GM19395 (cell line): ENCODE results near the gene RELB.
A peak's percentile ranks its signal among the peaks of the same experiment; 100 is the strongest.

ENCODE experiments used
- ATAC-seq: cut with Tn5 transposase; IDR thresholded peaks from one replicate; pipeline ENCODE4 v1.9.1; 2021; ENCODE audit warnings: mild to moderate bottlenecking, moderate library complexity; ENCODE audit not compliant: unreplicated experiment

The RELB gene

DNA sequence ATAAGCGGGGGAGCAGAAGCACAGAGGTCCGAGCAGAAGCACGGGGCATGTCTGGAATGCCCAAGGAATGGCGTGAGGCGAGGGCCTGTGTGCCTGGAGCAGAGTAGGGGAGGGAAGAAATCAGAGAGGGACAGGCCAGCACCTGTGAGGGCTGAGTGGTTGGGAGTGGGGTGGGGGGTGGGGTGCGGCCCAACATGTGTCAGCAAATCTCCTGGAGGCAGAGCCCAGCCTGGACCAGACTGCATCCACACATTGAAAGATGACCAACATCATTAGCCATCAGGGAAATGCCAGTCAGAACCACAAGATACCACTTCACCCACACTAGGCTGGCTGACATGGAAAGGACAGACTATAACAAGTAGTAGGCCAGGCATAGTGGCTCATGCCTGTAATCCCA is 48.8 kb downstream of the RELB start:
- no peak for ATAC-seq

- no peak for ATAC-seq
Measured at GRCh38 chr19:45051929-45052579, 50.8 kb downstream of the RELB start.

DNA sequence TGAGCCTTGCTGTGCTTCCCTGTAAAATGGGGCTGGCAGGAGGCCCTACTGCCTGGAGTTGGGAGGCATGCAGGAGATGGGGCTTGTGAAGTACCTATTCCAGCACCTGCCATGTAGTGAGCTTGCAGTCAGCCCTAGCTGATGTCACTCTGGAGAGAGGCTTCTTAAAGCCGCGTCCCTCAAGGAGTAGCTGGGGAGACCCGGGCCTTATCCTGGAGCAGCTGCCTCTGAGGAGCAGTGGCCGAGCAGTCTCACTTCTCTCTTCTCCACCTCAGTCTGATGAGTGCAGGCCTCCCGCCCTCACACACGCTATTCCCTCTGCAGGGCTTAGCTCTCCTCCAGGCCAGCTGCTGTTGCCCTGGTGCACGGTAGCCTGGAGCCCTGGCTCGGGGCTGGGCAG is 55.6 kb downstream of the RELB start:
- ATAC-seq = no peak

DNA sequence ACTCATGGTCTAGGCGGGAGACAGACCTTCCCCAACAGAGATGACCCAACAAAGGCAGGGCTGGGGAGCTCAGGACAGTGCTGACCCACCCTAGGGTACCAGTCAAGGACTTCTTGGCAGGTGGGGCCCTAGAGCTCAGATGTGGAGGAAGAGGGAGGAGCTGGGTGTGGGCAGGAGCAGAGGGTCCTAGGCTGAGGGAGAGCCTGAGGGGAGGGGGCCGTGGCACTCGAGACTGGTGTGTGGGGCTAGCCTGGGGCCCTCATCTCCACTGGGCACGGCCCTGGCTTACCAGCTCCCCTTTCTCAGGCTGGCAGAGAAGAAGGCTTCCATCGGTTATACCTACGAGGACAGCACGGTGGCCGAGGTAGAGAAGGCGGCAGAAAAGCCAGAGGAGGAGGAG is 56.2 kb downstream of the RELB start:
- ATAC-seq = no peak

GRCh38 chr19:45058622-45059159 is 57.4 kb downstream of the RELB start:
- ATAC-seq = no peak

- ATAC-seq = peak; percentile 57
Measured at GRCh38 chr19:45059258-45059965, 58.1 kb downstream of the RELB start.

- ATAC-seq = no peak
Measured at GRCh38 chr19:45061965-45062364, 60.7 kb downstream of the RELB start.

GRCh38 chr19:45063851-45064801 is 62.9 kb downstream of the RELB start:
- no peak for ATAC-seq

GRCh38 chr19:45066921-45067661 is 65.8 kb downstream of the RELB start:
- no peak for ATAC-seq

DNA sequence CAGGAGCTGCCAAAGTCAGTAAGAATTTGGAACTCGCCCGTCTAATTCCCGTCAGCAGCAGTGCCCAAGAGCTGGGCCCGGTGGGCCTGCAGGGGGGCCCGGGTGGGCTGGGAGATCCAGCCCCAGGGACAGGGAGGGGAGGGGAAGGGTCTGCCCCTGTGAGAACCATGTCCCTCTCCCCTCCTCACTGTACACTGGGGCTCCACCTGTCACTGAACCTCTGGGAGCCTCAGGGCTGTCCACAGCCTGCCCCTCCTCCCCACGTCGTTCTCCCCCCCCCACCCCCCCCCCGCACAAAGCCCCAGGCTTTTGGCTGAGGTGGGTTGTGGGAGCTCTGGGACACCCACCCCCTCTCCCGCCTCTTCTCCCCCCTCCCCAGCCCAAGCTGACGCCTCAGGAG is 66.8 kb downstream of the RELB start:
- no peak for ATAC-seq

DNA sequence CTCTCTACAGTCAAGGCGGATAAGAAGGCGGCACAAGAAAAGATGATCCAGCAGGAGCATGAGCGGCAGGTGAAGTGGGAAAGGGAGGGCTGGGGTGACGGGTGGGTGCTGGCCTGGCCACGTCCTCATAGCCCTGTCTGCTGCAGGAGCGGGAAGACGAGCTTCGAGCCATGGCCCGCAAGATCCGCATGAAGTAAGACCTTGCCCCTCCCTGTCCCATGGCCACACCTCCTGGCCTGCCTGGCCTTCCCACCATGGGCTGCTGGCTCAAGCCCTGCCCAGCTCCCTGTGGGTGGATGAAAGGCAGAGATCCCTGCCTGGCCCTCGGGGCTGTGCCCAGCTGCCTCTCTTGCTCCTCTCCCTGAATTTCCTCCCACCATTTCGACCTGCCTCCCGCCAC is 67.8 kb downstream of the RELB start:
- no peak for ATAC-seq

DNA sequence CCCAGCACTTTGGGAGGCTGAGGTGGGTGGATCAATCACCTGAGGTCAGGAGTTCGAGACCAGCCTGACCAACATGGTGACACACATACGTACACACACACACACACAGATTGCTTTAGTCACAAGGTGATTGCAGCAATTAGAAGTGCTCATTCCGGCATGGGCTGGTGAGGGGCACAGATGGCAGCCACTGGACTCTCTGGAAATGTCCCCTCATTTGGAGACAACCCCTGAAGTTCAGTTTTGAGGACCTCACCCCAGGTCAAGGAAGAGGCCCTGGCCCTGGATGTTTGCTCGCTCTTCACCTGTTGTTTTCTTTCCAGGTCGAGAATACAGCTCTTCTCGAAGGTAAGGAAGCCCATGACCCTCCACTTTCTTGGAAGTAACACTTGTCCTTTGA is 69.0 kb downstream of the RELB start:
- ATAC-seq = no peak

DNA sequence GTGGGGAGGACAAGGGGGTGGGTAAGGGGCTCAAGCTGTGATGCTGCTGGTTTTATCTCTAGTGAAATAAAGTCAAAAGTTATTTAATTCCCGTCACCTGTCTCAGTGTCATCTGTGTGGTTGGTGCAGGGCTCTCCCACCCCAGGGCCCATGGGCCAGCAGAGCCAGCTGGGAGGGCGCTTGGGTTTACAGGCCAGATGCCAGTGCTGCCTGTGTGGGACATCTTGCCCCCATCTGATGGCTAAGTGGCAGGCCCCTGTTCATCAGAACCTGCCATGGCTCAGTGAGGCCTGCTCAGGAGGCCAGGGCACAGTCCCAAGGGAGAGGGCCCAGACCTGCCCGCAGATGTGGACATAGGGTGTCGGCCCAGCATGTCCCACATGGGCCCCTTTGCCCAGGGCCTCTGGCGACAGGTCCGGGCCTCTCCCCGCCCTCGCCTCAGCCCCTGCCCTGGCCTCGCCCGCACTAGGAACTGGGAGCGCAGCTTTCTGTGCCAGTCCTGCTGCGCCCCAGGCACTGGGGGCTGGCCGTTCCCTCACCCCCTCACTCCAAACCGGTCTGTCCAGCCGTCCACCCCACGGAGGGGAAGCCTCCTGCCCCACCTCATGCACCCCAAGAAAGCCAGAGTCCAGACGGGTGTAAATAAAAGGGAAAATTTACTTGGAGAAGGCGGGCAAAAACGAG is 69.7 kb downstream of the RELB start:
- ATAC-seq = no peak

DNA sequence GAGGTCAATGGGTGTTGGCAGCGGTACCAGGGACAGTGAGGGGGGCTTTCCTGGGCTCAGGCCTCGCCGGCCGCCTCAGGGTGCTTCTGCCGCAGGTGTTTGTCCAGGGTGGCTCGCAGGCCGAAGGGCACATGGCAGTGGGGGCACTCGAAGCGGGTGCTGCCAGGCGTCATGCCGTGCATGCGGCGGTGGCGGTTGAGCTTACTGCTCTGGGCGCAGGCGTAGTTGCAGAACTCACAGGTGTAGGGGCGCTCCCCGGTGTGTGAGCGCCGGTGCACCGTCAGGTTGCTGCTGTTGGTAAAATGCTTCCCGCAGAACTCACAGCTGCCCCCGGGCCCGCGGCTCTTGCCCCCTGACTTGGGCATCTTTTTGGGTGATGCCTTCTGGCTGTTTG is 70.3 kb downstream of the RELB start:
- no peak for ATAC-seq

- no peak for ATAC-seq
Measured at GRCh38 chr19:45071969-45072790, 70.9 kb downstream of the RELB start.

DNA sequence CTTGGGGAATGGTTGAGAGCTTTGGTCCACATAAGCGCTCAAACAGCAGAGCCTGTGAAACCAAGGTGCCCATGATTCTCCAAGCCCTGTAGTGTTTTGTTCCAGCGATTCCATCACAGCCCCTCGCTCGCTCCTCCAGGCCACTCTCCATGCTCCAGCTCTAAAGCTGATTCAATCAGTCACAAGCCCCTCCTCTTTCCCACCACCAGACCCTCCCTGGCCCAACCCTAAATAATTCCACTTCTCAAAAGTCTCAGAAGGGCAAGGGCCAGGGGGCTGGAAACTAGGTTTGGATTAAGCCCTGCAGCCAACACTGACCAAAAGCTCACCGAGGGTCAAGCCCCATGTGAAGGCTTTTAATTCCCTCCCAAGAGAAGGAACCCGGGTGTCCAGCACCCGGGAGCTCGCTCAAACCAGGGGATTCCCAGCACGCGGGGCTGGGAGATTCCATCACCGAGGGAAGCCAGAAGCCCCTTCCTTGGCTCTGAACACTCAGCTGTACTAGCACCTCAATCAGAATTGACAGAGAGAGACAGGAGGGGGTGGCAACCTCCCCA is 73.6 kb downstream of the RELB start:
- ATAC-seq = no peak

DNA sequence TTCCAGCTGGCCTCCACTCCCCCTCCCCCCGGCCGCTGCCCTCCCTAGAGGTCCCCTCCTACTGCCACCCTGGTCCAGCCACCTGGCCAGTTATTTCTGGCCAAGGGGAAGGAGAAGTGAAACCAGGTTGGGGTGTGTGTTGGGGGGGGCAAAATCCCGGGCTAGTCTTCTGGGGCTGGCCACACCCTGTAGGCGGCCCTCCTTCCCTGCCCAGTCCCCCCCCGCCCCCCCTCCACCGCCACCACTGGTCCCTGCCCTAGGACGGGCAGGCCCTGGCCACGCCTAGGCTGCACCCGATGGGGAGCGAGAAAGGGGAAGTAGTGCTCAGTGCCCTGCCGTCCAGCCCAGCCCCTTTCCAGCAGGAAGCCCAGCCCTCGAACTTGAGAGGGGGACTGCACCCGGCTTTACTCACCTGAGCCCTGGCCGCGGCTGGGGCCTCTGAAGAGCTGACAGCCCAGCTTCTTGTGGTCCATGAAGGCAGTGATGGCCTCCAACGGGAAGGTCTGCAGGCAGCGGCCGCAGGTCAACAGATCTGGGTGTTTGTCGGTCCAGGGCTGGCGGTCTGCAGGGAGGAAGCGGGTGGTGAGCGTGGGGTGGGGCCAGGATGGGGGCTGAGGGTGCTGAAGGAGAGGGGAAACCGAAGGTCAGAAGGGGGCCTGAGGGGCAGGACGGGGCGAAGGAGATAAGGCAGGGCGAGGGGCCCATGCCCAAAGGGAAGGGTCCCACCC is 74.2 kb downstream of the RELB start:
- ATAC-seq = peak; percentile 60
